GM21367 (cell line): ENCODE results near the gene SLC35D2.
A peak's percentile ranks its signal among the peaks of the same experiment; 100 is the strongest.

Experiments used
- ATAC-seq: cut with Tn5 transposase; IDR thresholded peaks from one replicate; pipeline ENCODE4 v1.9.1; 2021; ENCODE audit not compliant: unreplicated experiment

Gene SLC35D2

DNA sequence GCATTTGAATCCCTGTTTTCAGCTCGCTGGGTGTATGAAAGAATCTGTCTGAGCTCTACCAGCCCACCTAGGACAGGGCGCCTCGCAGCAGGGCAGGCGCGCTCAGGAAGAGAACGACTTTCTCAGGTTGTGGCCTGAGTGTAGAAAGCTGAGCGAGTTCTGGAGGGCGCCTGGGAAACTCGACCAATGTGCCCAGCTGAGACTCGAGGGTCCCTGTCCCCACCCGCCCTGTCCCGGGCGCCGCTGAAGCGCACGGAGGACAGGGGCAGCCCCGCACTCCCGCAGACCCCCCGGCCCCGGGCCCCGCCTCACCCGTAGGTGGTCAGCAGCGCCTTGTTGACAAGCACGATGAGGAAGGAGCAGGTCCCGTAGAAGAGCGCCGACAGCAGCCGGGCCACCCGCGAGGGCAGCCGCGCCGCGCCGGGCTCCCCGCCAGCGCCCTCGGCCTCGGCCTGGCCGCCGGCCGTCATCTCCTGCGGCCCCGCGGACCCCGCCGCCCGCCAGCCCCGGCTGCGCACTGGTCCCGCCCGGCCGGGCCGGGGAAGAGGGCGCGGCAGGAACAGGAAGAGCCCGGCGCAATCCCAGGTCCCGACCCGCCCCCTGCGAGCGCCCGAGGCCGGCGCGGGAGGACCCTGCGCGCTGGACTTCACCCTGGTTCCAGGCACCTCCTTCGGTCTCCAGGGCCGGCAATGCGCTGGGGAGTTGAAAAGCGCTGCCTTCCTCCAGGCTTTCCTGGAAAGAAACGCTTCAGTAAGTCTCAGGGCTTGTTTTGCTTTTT lies at the start of gene SLC35D2:
Gene SLC35D2 (minus strand): TSS at position 547 of the 778 bp plus-strand sequence. CDS start 77 bp downstream, at position 470.
- no peak for ATAC-seq

DNA sequence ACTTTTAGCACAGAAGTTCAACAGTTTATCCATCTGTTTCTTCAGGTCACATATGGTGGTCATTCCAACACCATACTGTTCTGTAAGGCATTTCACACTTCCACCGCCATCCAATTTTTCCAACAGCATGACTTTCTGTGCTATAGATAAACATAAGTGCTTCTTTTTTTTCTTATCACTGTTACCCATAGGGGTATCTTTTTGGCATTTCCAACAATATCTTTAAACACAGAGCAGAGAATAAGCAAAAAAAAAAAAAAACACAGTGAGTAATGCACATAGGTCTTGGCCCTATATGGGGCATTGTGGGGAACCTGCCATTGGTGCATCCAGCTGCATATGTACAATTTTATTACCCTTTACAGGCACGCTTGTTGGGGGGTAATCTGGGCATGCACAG lies 46.9 kb upstream of the SLC35D2 start:
- no peak for ATAC-seq

GRCh38 chr9:96429732-96430131 lies 46.2 kb upstream of the SLC35D2 start:
- ATAC-seq: no peak

DNA sequence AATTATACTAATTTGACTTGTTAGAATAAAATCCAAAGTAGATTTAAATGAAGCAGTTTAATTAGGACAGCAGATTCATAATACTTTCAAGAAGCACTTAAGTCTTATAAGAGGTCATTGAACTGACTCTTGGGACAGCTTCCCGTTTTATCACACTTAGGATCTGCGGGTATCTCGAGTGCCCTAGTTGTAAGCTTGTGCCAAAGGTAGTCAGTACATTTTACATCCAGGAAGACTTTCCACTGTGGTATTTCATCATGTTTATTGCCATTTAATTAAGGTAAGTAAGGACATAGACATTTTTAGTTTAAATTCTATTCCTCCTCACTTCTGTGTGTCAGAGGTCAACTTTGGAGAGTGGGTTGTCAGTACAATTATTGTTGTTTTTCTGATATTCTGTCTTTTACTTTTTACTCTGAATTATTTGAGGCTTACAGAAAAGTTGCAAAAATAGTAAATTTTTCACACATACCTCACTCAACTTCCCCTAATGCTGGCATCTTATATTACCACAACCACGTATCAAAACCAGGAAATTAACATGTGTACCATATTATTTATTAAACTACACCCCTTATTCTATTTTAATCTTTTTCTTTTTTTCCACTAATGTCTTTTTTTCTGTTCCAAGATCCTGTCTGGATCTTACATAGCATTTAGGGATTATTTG lies 42.1 kb upstream of the SLC35D2 start:
- no peak for ATAC-seq

DNA sequence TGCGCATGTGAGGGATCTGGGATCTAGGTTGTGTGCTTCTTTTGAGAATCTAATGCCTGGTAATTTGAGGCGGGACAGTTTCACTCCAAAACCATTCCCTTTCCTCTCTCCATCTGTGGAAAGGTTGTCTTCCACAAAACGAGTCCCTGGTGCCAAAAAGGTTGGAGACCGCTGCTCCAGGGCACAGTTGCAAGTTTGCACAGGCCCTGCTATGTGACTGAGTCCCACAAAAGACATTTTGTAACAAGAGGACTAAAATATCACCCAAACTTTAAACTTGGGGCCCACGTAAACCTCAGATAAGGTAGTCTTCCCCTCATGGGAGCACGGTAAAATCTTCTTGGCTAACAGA lies 40.5 kb upstream of the SLC35D2 start:
- ATAC-seq: no peak

DNA sequence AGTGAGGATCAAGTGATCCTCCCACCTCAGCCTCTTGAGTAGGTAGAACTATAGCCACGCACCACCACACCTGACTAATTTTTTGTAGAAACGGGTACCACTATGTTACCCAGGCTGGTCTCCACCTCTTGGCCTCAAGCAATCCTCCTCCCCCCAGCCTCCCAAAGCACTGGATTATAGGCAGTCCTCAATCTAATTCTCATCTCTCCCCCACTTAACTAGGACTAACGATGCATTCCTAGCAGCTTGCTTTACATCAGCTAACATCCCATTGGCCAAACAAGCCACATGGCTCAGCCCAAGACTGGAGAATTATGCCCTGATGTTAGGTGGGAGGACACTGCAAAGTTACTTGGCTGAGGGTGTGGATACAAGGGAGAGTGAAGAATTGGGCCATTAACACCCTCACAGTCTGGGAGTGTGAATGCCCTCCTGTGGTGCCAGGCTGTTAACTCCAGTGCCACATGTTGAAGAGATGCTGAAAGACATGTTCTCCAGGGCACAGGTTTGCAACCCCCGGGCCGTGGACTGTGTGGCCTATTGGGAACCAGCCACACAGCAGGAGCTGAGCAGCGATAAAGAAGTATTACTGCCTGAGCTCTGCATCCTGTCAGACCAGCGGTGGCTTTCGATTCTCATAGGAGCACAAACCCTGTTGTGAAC lies 39.9 kb upstream of the SLC35D2 start:
- no peak for ATAC-seq

- ATAC-seq: no peak
These were observed 37.1 kb upstream of the SLC35D2 start for GRCh38 chr9:96420468-96421219.

GRCh38 chr9:96419691-96419969 lies 36.1 kb upstream of the SLC35D2 start:
- no peak for ATAC-seq

DNA sequence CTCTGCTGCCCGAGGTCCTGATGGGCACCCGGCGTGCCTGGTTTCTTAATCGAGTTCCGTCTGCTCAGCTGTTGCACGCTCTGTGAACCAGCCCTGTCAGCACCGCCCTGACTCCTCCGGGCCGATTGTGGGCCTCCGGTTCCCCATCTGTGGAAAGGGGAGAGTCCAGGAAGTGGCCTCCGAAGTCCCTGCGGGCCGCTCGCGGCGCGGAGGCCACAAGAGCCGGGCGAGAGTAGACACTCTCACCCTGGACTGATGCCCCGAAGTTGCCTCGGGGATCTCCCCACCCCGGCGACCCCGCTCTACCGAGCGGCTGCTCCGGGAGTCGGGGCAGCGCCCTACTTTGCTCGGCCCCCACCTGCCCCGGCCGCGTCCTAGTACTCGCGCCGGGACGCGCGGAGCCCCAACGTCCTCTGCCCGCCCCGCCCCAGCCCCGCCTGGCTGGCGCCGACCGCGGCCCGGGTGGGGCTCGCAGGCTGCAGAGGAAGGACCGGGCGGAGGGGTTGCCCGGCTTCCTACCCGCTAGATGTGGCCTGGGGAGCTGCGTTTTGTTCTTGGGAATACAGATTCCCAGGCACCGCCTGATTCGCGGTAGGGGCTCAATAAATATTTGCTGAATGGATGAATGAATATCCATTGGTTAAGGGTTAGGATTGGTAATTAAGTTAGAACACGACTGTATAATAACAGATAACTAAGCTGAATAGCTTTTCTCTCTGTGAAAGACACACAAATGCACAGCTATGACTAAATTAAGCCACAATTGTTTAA lies 35.6 kb upstream of the SLC35D2 start:
- peak; percentile 28 for ATAC-seq

GRCh38 chr9:96418083-96418919 lies 34.8 kb upstream of the SLC35D2 start, which contains the start of gene ZNF367:
Gene ZNF367, minus strand, starts transcription at chr9:96418370. Its CDS starts 338 bp downstream, at chr9:96418032.
- ATAC-seq: peak; percentile 49

- no peak for ATAC-seq
These were observed 34.2 kb upstream of the SLC35D2 start for GRCh38 chr9:96417661-96418082.

GRCh38 chr9:96417051-96417586 lies 33.6 kb upstream of the SLC35D2 start:
- ATAC-seq: peak; percentile 13

DNA sequence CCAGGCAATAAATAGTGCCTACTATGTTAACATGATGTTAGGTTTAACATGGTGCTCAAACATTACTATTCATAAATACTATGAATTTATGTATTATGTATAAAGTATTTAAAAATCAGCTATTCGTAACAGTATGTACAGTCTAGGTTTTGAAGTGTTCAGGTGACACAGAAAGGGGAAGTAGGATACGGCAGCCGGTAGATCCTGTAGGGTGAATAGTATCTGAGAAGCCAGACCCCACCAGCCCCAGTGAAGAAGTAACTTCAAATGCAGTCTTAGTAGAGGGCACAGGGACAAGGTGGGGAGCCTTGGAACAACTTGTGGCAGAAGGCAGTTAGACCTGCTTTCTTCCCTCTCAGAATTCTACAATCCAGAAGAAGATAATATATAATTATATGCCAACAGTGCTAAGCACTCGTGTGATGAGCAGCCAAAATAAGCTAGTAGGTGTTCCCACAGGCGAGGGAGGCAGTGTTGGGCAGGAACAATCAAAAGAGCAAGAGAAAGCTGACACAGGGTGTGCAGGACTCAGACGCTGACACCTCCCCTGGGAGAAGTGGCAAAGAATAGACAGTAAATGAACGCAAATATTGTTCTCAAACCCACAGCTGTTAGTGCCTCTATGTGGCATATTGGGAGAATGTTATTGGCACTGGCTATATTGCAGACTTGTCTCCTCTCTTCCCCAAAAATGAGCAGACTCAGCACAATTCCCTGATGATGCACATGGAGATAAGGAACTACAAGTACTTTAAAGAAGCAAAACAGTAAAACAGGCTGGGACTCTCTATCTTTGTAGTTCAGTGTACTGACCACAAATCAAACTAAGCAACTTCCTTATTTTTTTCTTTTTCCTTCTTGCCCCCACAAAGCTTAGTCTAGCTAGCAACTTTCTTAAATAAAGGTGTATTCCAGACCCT lies 30.1 kb upstream of the SLC35D2 start:
- peak; percentile 20 for ATAC-seq

GRCh38 chr9:96412174-96412913 lies 28.8 kb upstream of the SLC35D2 start:
- no peak for ATAC-seq

DNA sequence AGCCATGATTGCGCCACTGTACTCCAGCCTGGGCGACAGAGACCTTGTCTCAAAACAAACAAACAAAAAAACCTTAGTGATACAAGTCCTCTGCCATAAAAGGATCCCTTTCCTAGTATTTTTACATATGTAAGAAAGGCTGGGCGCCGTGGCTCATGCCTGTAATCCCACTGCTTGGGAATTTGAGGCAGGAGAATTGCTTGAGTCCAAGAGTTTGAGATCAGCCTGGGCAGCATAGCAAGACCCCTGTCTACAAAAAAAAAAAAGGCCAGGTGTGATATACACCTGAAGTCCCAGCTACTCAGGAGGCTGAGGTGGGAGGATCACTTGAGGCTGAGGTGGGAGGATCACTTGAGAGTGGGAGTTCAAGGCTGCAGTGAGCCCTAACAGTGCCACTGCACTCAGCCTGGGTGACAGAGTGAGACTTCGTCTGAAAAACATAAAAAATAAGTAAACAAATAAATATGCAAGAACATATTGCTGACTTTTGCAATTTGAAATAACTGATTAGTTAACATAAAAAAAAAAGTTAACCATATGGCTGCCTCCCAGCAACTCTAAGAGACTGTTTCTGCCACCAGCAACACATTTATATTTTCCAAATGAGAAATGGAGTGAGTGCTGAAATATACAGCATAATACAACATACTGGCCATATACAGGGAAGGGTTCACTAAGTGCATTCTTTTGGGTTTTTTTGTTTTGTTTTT lies 27.8 kb upstream of the SLC35D2 start:
- no peak for ATAC-seq

GRCh38 chr9:96408409-96409280 lies 25.1 kb upstream of the SLC35D2 start:
- ATAC-seq: no peak
